ENCODE results near the gene CPPED1. TPM values are rescaled to one million over a fixed set of nuclear protein-coding genes. Genes with fewer than 3 reads are reported as not detected.

The CPPED1 gene
- total RNA-seq, 2 donors from 2014 or later, result 3.3 to 4.4 TPM

GRCh38 chr16:12618515-12618914, 185.2 kb downstream of the CPPED1 start:
- Histone ChIP-seq H3K9me3 (no peaks in the 10 kb centered on the region), H3K36me3 (replicated peaks in 1 of 2; ENCODE audit: insufficient read depth in 1 of 2, low read depth in 2 of 2) (no peaks in the 10 kb centered on the region), H3K27ac (no peak overlapping the region), H3K27me3 (no peaks in the 10 kb centered on the region), H3K4me3 (no peak overlapping the region), H3K4me1 (no peaks in the 10 kb centered on the region)
- ATAC-seq, result no peak
- intact Hi-C loops (cut with DNase I), result no loop called here
- WGBS, 2 donors, result 67 to 68% methylated on average over 3 of the region's 3 CpGs
- TF ChIP-seq POLR2A (IDR thresholded peaks at IDR 0.05) (no peak), CTCF (IDR thresholded peaks at IDR 0.05) (no peak)
- DNase-seq, result no peak

GRCh38 chr16:12617401-12617819, 186.3 kb downstream of the CPPED1 start:
- H3K9me3 ChIP-seq, result no peaks in the 10 kb centered on the region
- no peak for TF ChIP-seq CTCF (IDR thresholded peaks at IDR 0.05)
- no peak for TF ChIP-seq POLR2A (IDR thresholded peaks at IDR 0.05)
- H3K27me3 ChIP-seq, result no peaks in the 10 kb centered on the region
- no peaks in the 10 kb centered on the region for H3K36me3 ChIP-seq (replicated peaks in 1 of 2; ENCODE audit: insufficient read depth in 1 of 2, low read depth in 2 of 2)
- ATAC-seq (no peak), DNase-seq (no peak)
- 44 to 51% methylated on average over 9 of the region's 9 CpGs for WGBS, 2 donors
- H3K4me1 ChIP-seq, result peaks cover 4% of the 10 kb centered on the region
- H3K4me3 ChIP-seq, result no peak overlapping the region
- intact Hi-C loops (cut with DNase I), result no loop called here
- H3K27ac ChIP-seq, result no peak overlapping the region

GRCh38 chr16:12614662-12615278, 188.9 kb downstream of the CPPED1 start:
- intact Hi-C loops (cut with DNase I), result no loop called here

GRCh38 chr16:12613992-12614661, 189.6 kb downstream of the CPPED1 start:
- no peak overlapping the region for H3K27ac ChIP-seq
- ATAC-seq, result no peak

More at GRCh38 chr16:12614662-12615278, 188.9 kb downstream of the CPPED1 start:
- Histone ChIP-seq H3K4me3 (no peak overlapping the region), H3K27ac (no peak overlapping the region), H3K9me3 (no peaks in the 10 kb centered on the region), H3K36me3 (replicated peaks in 1 of 2; ENCODE audit: insufficient read depth in 1 of 2, low read depth in 2 of 2) (no peaks in the 10 kb centered on the region), H3K4me1 (peaks cover 4% of the 10 kb centered on the region), H3K27me3 (no peaks in the 10 kb centered on the region)
- TF ChIP-seq POLR2A (IDR thresholded peaks at IDR 0.05), result no peak
- TF ChIP-seq CTCF (IDR thresholded peaks at IDR 0.05), result no peak
- 62 to 70% methylated on average over 7 of the region's 7 CpGs for WGBS, 2 donors
- no peak for ATAC-seq
- DNase-seq, result no peak

More at GRCh38 chr16:12613992-12614661, 189.6 kb downstream of the CPPED1 start:
- DNase-seq, result no peak
- 72 to 79% methylated on average over 14 of the region's 14 CpGs for WGBS, 2 donors
- H3K9me3 ChIP-seq, result no peaks in the 10 kb centered on the region
- H3K27me3 ChIP-seq, result no peaks in the 10 kb centered on the region
- H3K4me3 ChIP-seq, result no peak overlapping the region
- no peaks in the 10 kb centered on the region for H3K36me3 ChIP-seq (replicated peaks in 1 of 2; ENCODE audit: insufficient read depth in 1 of 2, low read depth in 2 of 2)
- peaks cover 4% of the 10 kb centered on the region for H3K4me1 ChIP-seq
- intact Hi-C loops (cut with DNase I), result no loop called here
- no peak for TF ChIP-seq CTCF (IDR thresholded peaks at IDR 0.05)
